PC-3 (cell line): ENCODE data around the gene HOXD1.

Source experiments
- CTCF ChIP-seq: fragments of 300-600 bp; sonication (generic); conservative IDR thresholded peaks from 2 replicates; pipeline ENCODE4 v1.5.1; 2017; ENCODE audit warnings: antibody characterized with exemption, low read depth, mild to moderate bottlenecking, low read length
- EZH2 ChIP-seq: fragments of 300-600 bp; sonication (generic); IDR thresholded peaks from one replicate; pipeline ENCODE4 v1.6.1; 2017; ENCODE audit warnings: antibody characterized with exemption, mild to moderate bottlenecking, low read length; ENCODE audit not compliant: unreplicated experiment

GRCh38 chr2:176193048-176193447, 4.6 kb downstream of the HOXD1 start:
- no peak for TF ChIP-seq CTCF
- no peak for TF ChIP-seq EZH2
